Sigmoid colon (tissue), 4 donors: Measurements from ENCODE around the gene LARGE1.

Experiments
- EP300 ChIP-seq, 4 donors: sonication (generic); formaldehyde crosslinking; IDR thresholded peaks; one replicate each; pipeline ENCODE4 v1.6.1; 2017; ENCODE audit warnings: antibody characterized with exemption in 4 of 4
- TF ChIP-seq, protein P1 (sequence below), 4 experiments: fragments of 450-650 bp in 3 of 4; fragments of 200-600 bp in 1 of 4; IDR thresholded peaks; one replicate each; pipeline ENCODE4 v1.5.1; 2016 to 2019; ENCODE audit warnings: antibody characterized with exemption in 4 of 4, mild to moderate bottlenecking in 3 of 4, moderate library complexity in 2 of 4

DNA sequence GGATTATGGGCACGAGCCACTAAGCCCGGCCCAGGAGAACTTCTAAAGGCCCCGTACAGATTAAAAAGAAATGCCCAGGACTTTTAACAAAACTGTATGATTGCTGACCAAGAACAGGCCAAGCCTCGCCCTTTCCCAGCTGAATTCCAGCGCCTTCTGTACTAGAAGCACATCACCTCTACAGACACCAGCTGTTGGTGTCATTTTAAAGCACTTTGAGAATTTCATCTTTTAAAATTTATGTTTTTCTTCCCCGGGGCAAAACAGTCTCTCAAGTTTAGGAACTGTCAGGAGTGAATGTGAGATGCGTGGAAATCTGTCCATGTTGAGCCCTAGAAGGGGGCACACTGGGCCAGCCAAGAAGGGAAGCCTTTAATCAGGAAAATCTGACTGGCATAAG, 362.4 kb downstream of the LARGE1 start:
- TF ChIP-seq EP300 (IDR thresholded peaks at IDR 0.05), result no peak
- TF ChIP-seq, protein P1, sequence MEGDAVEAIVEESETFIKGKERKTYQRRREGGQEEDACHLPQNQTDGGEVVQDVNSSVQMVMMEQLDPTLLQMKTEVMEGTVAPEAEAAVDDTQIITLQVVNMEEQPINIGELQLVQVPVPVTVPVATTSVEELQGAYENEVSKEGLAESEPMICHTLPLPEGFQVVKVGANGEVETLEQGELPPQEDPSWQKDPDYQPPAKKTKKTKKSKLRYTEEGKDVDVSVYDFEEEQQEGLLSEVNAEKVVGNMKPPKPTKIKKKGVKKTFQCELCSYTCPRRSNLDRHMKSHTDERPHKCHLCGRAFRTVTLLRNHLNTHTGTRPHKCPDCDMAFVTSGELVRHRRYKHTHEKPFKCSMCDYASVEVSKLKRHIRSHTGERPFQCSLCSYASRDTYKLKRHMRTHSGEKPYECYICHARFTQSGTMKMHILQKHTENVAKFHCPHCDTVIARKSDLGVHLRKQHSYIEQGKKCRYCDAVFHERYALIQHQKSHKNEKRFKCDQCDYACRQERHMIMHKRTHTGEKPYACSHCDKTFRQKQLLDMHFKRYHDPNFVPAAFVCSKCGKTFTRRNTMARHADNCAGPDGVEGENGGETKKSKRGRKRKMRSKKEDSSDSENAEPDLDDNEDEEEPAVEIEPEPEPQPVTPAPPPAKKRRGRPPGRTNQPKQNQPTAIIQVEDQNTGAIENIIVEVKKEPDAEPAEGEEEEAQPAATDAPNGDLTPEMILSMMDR (IDR thresholded peaks at IDR 0.05), result no peak
